GM23338 (cell line): ENCODE results near the gene ALG9. TPM values are rescaled to one million over a fixed set of nuclear protein-coding genes. Genes with fewer than 3 reads are reported as not detected.

Experiments used
- ATAC-seq: fragments of 200-7000 bp; cut with Tn5 transposase; 3 replicates; pipeline ENCODE4 v1.9.1; 2020
- DNase-seq: peaks from one replicate; pipeline ENCODE4 v3.0.0-alpha.2; 2015; ENCODE audit warnings: low spot score
- H2AFZ ChIP-seq: fragments of 200-600 bp; sonication (generic); 2 replicates; pipeline ENCODE4 v1.8.0; 2016; ENCODE audit warnings: antibody characterized with exemption, mild to moderate bottlenecking, moderate library complexity
- H3F3A ChIP-seq: fragments of 200-600 bp; sonication (generic); replicated peaks from 2 replicates; pipeline ENCODE4 v1.8.0; 2017; ENCODE audit warnings: antibody characterized with exemption, mixed run types, low read depth
- H3K27ac ChIP-seq: fragments of 200-600 bp; sonication (generic); 2 replicates; pipeline ENCODE4 v1.6.1; 2016; ENCODE audit warnings: low read depth
- H3K27me3 ChIP-seq: fragments of 200-600 bp; sonication (generic); 2 replicates; pipeline ENCODE4 v1.8.0; 2016; ENCODE audit warnings: mild to moderate bottlenecking, mixed run types, moderate library complexity; ENCODE audit not compliant: insufficient read depth
- H3K36me3 ChIP-seq: fragments of 200-600 bp; sonication (generic); 2 replicates; pipeline ENCODE4 v1.8.0; 2016; ENCODE audit warnings: mild to moderate bottlenecking; ENCODE audit not compliant: insufficient read depth
- H3K4me1 ChIP-seq: fragments of 200-600 bp; sonication (generic); 2 replicates; pipeline ENCODE4 v1.8.0; 2016; ENCODE audit warnings: mild to moderate bottlenecking, moderate library complexity; ENCODE audit not compliant: insufficient read depth
- H3K4me2 ChIP-seq: fragments of 200-600 bp; sonication (generic); 2 replicates; pipeline ENCODE4 v1.7.1; 2017; ENCODE audit warnings: mixed run types
- H3K4me3 ChIP-seq: fragments of 200-600 bp; sonication (generic); 2 replicates; pipeline ENCODE4 v1.6.1; 2016; ENCODE audit warnings: mixed run types
- H3K79me2 ChIP-seq: fragments of 200-600 bp; sonication (generic); replicated peaks from 2 replicates; pipeline ENCODE4 v1.8.0; 2017; ENCODE audit warnings: mild to moderate bottlenecking; ENCODE audit not compliant: insufficient read depth
- H3K9me2 ChIP-seq: fragments of 200-600 bp; sonication (generic); 2 replicates; pipeline ENCODE4 v1.8.0; 2017; ENCODE audit not compliant: insufficient read depth
- H4K20me1 ChIP-seq: fragments of 200-600 bp; sonication (generic); replicated peaks from 2 replicates; pipeline ENCODE4 v1.8.0; 2017; ENCODE audit warnings: mild to moderate bottlenecking; ENCODE audit not compliant: insufficient read depth
- H3K27ac Mint-ChIP-seq: 2 replicates; pipeline ENCODE4 v1.8.0; 2020; ENCODE audit warnings: inconsistent platforms, mild to moderate bottlenecking, moderate library complexity, mixed read lengths
- H3K27me3 Mint-ChIP-seq: 3 replicates; pipeline ENCODE4 v1.8.0; 2022; ENCODE audit warnings: low read depth, mild to moderate bottlenecking, moderate library complexity, mixed read lengths, inconsistent platforms; ENCODE audit not compliant: insufficient read depth, poor library complexity
- H3K36me3 Mint-ChIP-seq: 3 replicates; pipeline ENCODE4 v1.8.0; 2021; ENCODE audit warnings: low read depth, mild to moderate bottlenecking, inconsistent platforms, moderate library complexity, mixed read lengths
- H3K4me1 Mint-ChIP-seq: 3 replicates; pipeline ENCODE4 v1.8.0; 2020; ENCODE audit warnings: mild to moderate bottlenecking, inconsistent platforms, mixed read lengths
- H3K4me3 Mint-ChIP-seq: 3 replicates; pipeline ENCODE4 v1.8.0; 2021; ENCODE audit warnings: moderate library complexity, mild to moderate bottlenecking, inconsistent platforms, mixed read lengths
- H3K9me3 Mint-ChIP-seq: 3 replicates; pipeline ENCODE4 v1.8.0; 2020; ENCODE audit warnings: moderate library complexity, mild to moderate bottlenecking, inconsistent platforms, mixed read lengths
- CTCF ChIP-seq, 2 experiments: fragments of 200-600 bp in 1 of 2; sonication (generic) in 1 of 2; conservative IDR thresholded peaks; 2 replicates each; pipeline versions ENCODE4 v1.5.1 to v1.6.1; 2016 to 2017; ENCODE audit warnings: antibody characterized with exemption in 2 of 2, low read depth in 2 of 2, mild to moderate bottlenecking in 2 of 2, moderate library complexity in 1 of 2
- EZH2phosphoT487 ChIP-seq: fragments of 200-600 bp; sonication (generic); IDR thresholded peaks from one replicate; pipeline ENCODE4 v1.8.1; 2018; ENCODE audit warnings: antibody characterized with exemption; ENCODE audit not compliant: unreplicated experiment
- polyA plus RNA-seq: library from polyadenylated mRNA; unstranded; fragments of >200 nt; fragmentation: Nextera tagmentation; extraction: Ambion mirVana; gene quantifications from 2 replicates; pipeline ENCODE4 v1.2.1, GENCODE V29; 2016
- total RNA-seq: library from RNA; depleted of rRNA; stranded (reverse); fragments of >200 nt; shearing (Covaris generic); gene quantifications from 2 replicates; pipeline ENCODE4 v1.2.3, GENCODE V29; 2014
- TF ChIP-seq, protein P1 (sequence below): fragments of 250-450 bp; sonication (Bioruptor Pico); IDR thresholded peaks from 2 replicates; pipeline ENCODE4 v1.5.0; 2020; ENCODE audit warnings: mild to moderate bottlenecking, moderate library complexity

Gene ALG9
- total and polyA plus RNA-seq, 2 experiments from 2014 or later = 25.4 to 31.1 TPM

DNA sequence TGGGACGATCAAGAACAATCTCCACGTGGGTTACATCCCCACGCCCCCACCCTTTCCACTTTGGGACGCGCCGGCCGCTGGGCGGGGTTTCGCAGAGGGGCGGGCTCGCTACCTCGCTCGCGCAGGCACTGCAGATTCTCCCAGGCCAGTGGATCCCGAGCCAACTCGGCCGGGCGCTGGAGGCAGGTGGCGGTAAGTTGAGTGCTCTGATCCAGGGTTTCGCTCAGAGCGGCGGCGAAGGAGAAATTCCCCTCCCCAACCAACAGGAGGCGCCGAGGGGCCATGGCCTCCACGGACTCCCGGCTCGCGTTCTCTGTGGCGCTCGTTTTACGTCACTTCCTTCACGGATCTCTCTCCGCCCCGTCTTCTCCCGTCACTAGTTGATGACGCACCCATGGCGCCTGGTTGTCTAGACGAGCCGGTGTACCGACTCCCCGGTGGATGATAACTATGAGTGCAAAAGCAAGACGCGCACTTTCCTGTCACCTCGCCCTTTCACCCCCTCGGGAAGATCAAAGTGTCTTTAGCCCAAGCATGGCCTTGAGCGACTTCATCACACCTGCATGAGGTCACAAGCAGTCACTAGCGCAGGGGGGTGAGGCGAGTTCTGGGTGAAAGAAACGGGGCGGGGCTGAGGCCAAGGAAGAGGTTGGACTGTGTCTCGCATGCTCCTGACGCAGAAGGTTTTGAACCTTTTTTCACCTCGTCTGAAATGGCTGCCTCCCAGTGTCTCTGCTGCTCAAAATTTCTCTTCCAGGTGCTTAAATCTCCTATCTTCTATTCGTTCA lies 7.7 kb upstream of the ALG9 start, which contains the start of the genes CFAP68 and FDXACB1 (continued):
- TF ChIP-seq, protein P1, sequence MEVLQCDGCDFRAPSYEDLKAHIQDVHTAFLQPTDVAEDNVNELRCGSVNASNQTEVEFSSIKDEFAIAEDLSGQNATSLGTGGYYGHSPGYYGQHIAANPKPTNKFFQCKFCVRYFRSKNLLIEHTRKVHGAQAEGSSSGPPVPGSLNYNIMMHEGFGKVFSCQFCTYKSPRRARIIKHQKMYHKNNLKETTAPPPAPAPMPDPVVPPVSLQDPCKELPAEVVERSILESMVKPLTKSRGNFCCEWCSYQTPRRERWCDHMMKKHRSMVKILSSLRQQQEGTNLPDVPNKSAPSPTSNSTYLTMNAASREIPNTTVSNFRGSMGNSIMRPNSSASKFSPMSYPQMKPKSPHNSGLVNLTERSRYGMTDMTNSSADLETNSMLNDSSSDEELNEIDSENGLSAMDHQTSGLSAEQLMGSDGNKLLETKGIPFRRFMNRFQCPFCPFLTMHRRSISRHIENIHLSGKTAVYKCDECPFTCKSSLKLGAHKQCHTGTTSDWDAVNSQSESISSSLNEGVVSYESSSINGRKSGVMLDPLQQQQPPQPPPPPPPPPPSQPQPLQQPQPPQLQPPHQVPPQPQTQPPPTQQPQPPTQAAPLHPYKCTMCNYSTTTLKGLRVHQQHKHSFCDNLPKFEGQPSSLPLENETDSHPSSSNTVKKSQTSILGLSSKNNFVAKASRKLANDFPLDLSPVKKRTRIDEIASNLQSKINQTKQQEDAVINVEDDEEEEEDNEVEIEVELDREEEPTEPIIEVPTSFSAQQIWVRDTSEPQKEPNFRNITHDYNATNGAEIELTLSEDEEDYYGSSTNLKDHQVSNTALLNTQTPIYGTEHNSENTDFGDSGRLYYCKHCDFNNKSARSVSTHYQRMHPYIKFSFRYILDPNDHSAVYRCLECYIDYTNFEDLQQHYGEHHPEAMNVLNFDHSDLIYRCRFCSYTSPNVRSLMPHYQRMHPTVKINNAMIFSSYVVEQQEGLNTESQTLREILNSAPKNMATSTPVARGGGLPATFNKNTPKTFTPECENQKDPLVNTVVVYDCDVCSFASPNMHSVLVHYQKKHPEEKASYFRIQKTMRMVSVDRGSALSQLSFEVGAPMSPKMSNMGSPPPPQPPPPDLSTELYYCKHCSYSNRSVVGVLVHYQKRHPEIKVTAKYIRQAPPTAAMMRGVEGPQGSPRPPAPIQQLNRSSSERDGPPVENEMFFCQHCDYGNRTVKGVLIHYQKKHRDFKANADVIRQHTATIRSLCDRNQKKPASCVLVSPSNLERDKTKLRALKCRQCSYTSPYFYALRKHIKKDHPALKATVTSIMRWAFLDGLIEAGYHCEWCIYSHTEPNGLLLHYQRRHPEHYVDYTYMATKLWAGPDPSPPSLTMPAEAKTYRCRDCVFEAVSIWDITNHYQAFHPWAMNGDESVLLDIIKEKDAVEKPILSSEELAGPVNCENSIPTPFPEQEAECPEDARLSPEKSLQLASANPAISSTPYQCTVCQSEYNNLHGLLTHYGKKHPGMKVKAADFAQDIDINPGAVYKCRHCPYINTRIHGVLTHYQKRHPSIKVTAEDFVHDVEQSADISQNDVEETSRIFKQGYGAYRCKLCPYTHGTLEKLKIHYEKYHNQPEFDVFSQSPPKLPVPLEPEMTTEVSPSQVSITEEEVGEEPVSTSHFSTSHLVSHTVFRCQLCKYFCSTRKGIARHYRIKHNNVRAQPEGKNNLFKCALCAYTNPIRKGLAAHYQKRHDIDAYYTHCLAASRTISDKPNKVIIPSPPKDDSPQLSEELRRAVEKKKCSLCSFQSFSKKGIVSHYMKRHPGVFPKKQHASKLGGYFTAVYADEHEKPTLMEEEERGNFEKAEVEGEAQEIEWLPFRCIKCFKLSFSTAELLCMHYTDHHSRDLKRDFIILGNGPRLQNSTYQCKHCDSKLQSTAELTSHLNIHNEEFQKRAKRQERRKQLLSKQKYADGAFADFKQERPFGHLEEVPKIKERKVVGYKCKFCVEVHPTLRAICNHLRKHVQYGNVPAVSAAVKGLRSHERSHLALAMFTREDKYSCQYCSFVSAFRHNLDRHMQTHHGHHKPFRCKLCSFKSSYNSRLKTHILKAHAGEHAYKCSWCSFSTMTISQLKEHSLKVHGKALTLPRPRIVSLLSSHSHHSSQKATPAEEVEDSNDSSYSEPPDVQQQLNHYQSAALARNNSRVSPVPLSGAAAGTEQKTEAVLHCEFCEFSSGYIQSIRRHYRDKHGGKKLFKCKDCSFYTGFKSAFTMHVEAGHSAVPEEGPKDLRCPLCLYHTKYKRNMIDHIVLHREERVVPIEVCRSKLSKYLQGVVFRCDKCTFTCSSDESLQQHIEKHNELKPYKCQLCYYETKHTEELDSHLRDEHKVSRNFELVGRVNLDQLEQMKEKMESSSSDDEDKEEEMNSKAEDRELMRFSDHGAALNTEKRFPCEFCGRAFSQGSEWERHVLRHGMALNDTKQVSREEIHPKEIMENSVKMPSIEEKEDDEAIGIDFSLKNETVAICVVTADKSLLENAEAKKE (CRISPR knock-in tag) = no peak

GRCh38 chr11:111878385-111878848 lies 7.0 kb upstream of the ALG9 start:
- peaks cover 5% of the 10 kb centered on the region; the same call in 2 of the 3 replicates for H3K4me1 Mint-ChIP-seq
- H3K4me3 ChIP-seq = peak overlapping the region; percentile 72
- H3K27me3 Mint-ChIP-seq = peaks cover 5% of the 10 kb centered on the region
- no peaks in the 10 kb centered on the region for H3K36me3 ChIP-seq
- H3K9me3 Mint-ChIP-seq = no peaks in the 10 kb centered on the region
- H3K27ac ChIP-seq = peak overlapping the region; percentile 89
- ATAC-seq (peak; percentile 24), DNase-seq (peak; percentile 39)
- H2AFZ ChIP-seq = peak overlapping the region; percentile 99
- no peak for TF ChIP-seq EZH2phosphoT487
- TF ChIP-seq CTCF (conservative IDR thresholded peaks at IDR 0.05; ENCODE audit: low read depth in 2 of 2) = peak in 1 of 2 experiments; percentile 38; a peak in 1 of 4 replicates
- no peaks in the 10 kb centered on the region for H3K9me2 ChIP-seq
- H3K36me3 Mint-ChIP-seq = no peaks in the 10 kb centered on the region
- peak overlapping the region; percentile 86 for H3K4me2 ChIP-seq
- no peaks in the 10 kb centered on the region for H3K27me3 ChIP-seq
- H3K4me3 Mint-ChIP-seq = peak overlapping the region; percentile 94
- H3K4me1 ChIP-seq = 0 out of 2 replicates have a peak, but pooled peaks cover 9% of the 10 kb centered on the region
- H4K20me1 ChIP-seq = no peaks in the 10 kb centered on the region
- no peaks in the 10 kb centered on the region for H3K79me2 ChIP-seq
- peaks cover 5% of the 10 kb centered on the region for H3F3A ChIP-seq
- peak overlapping the region; percentile 99 for H3K27ac Mint-ChIP-seq
